IgD-negative memory B cell (primary cell): ENCODE data around the gene TNFAIP8L3. TPM values are rescaled to one million over a fixed set of nuclear protein-coding genes. Genes with fewer than 3 reads are reported as not detected.

Experiments
- H3K27ac Mint-ChIP-seq, 3 donors: one replicate each; pipeline ENCODE4 v1.8.0; 2020 to 2022; ENCODE audit warnings: mild to moderate bottlenecking in 3 of 3, mixed read lengths in 3 of 3, moderate library complexity in 1 of 3
- H3K27me3 Mint-ChIP-seq: one replicate; pipeline ENCODE4 v1.8.0; 2021; ENCODE audit warnings: mixed read lengths
- H3K36me3 Mint-ChIP-seq: one replicate; pipeline ENCODE4 v1.8.0; 2020; ENCODE audit warnings: mild to moderate bottlenecking, mixed read lengths
- H3K4me1 Mint-ChIP-seq, 3 donors: one replicate each; pipeline ENCODE4 v1.8.0; 2020 to 2022; ENCODE audit warnings: mixed read lengths in 3 of 3, mild to moderate bottlenecking in 1 of 3
- H3K4me3 Mint-ChIP-seq, 4 donors: one replicate each; pipeline ENCODE4 v1.8.0; 2020 to 2022; ENCODE audit warnings: mild to moderate bottlenecking in 4 of 4, mixed read lengths in 4 of 4, moderate library complexity in 3 of 4
- H3K9me3 Mint-ChIP-seq, 3 donors: one replicate each; pipeline ENCODE4 v1.8.0; 2020 to 2021; ENCODE audit warnings: mixed read lengths in 3 of 3, mild to moderate bottlenecking in 1 of 3
- polyA plus RNA-seq: library from polyadenylated mRNA; unstranded; fragments of 300-500 nt; fragmentation: Illumina TruSeq; gene quantifications from one replicate; pipeline ENCODE4 v1.2.3, GENCODE V29; 2021

TNFAIP8L3 gene
- polyA plus RNA-seq, 1 donor from 2014 or later: not detected

DNA sequence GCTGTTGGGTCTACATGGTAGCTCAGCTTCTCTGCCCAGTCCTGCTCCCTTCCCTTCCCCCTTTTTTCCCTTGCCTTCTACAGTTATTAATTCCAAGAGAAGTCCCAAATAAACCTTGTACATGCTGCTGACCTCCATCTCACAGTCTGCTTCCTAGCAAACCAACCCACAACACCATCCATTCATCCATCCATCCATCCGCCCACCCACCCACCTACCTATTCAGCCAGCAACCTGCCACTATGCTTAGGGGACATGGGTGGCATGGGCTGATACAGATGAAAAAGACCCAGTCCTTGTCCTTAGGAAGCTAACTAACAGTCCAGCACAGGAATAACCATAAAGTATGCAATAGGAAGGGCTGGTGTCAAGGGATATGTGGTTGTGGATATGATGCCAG, 5.7 kb downstream of the TNFAIP8L3 start:
- Mint-ChIP-seq H3K9me3 (peaks cover 0 to 5% (median 0%) of the 10 kb centered on the region in 3 donors), H3K27me3 (peaks cover 41% of the 10 kb centered on the region), H3K4me3 (no peak overlapping the region), H3K27ac (no peak overlapping the region), H3K4me1 (peaks cover 0 to 2% (median 1%) of the 10 kb centered on the region in 3 donors), H3K36me3 (no peaks in the 10 kb centered on the region)

DNA sequence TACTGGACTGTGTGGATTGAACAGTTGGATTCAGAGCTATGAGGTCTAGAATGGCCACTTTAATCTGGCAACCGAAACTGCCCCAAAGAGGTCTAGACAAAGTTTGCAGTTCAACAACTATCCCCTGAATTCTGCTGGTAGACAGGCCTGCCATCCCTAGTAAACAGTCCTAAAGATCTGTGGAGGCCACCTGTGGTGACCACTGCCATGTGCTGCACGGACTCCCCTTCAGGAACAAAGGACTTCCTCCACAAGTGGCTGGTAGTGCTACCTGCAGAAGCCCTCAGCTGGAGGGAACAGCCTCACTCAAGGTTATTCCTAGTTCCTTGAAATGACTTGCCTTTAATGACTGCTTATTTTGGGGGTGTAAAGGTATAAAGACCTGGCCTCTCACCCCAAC, 6.1 kb downstream of the TNFAIP8L3 start:
- Mint-ChIP-seq H3K27me3 (peaks cover 38% of the 10 kb centered on the region), H3K4me3 (no peak overlapping the region), H3K27ac (no peak overlapping the region), H3K9me3 (peaks cover 0 to 5% (median 0%) of the 10 kb centered on the region in 3 donors), H3K36me3 (no peaks in the 10 kb centered on the region), H3K4me1 (peaks cover 0 to 1% (median under 1%) of the 10 kb centered on the region in 3 donors)

DNA sequence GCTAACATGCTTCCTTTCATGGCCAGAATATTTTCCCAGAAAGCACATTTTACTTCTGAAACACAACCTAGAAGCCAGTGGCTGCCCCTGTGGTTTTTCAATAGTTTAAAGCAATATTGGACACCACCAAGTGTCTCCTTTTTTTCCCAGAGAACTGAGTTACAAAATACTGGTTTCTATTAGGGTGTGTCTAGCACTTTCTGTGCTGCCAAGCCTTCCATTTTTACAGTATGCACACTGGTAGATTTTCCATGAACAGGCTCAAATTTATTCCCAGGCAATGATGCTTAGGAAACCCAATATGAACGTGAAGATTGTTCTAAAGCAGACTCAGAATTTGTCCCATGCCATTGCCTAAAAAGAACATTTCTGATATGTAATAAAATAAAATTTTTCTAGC, 7.2 kb downstream of the TNFAIP8L3 start:
- Mint-ChIP-seq H3K27ac (no peak overlapping the region), H3K36me3 (no peaks in the 10 kb centered on the region), H3K27me3 (peaks cover 28% of the 10 kb centered on the region), H3K4me1 (peaks cover 0 to 1% (median 0%) of the 10 kb centered on the region in 3 donors), H3K4me3 (no peak overlapping the region), H3K9me3 (peaks cover 0 to 5% (median 0%) of the 10 kb centered on the region in 3 donors)

GRCh38 chr15:51086409-51086808, 8.3 kb downstream of the TNFAIP8L3 start:
- peaks cover 0 to 1% (median 0%) of the 10 kb centered on the region in 3 donors for H3K4me1 Mint-ChIP-seq
- H3K9me3 Mint-ChIP-seq: peaks cover 0 to 5% (median 0%) of the 10 kb centered on the region in 3 donors
- no peak overlapping the region for H3K27ac Mint-ChIP-seq
- no peak overlapping the region for H3K4me3 Mint-ChIP-seq
- no peaks in the 10 kb centered on the region for H3K36me3 Mint-ChIP-seq
- H3K27me3 Mint-ChIP-seq: peaks cover 20% of the 10 kb centered on the region

- Mint-ChIP-seq H3K4me1 (peaks cover 0 to 1% (median 0%) of the 10 kb centered on the region in 3 donors), H3K9me3 (peaks cover 0 to 4% (median 0%) of the 10 kb centered on the region in 3 donors), H3K36me3 (no peaks in the 10 kb centered on the region), H3K27me3 (peaks cover 18% of the 10 kb centered on the region), H3K27ac (no peak overlapping the region), H3K4me3 (no peak overlapping the region)
These were observed 8.9 kb downstream of the TNFAIP8L3 start for GRCh38 chr15:51085764-51086163.

- Mint-ChIP-seq H3K9me3 (peaks cover 0 to 1% (median 0%) of the 10 kb centered on the region in 3 donors), H3K36me3 (no peaks in the 10 kb centered on the region), H3K27ac (no peak overlapping the region), H3K4me1 (peaks cover 0 to 4% (median 0%) of the 10 kb centered on the region in 3 donors), H3K4me3 (no peak overlapping the region), H3K27me3 (peaks cover 5% of the 10 kb centered on the region)
These were observed 11.0 kb downstream of the TNFAIP8L3 start for GRCh38 chr15:51083641-51084166.

DNA sequence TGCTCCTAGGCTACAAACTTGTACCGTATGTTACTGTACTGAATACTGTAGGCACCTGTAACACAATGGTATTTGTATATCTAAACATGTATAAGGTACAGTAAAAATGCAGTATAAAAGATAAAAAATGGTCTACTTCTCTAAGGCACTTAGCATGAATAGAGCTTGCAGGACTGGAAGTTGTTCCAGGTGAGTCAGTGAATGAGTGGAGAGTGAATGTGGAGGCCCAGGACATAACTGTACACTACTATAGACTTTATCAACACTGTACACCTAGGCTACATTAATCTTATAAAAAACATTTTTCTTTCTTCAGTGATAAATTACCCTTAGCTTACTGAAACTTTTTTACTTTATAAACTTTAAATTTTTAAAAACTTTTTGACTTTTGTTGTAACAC, 12.5 kb downstream of the TNFAIP8L3 start:
- H3K27me3 Mint-ChIP-seq: peaks cover 4% of the 10 kb centered on the region
- H3K4me1 Mint-ChIP-seq: peaks cover 0 to 8% (median 0%) of the 10 kb centered on the region in 3 donors
- H3K36me3 Mint-ChIP-seq: no peaks in the 10 kb centered on the region
- H3K4me3 Mint-ChIP-seq: no peak overlapping the region
- H3K9me3 Mint-ChIP-seq: peaks cover 0 to 1% (median 0%) of the 10 kb centered on the region in 3 donors
- H3K27ac Mint-ChIP-seq: no peak overlapping the region

GRCh38 chr15:51080286-51080685, 14.4 kb downstream of the TNFAIP8L3 start:
- peaks cover 0 to 2% (median 0%) of the 10 kb centered on the region in 3 donors for H3K9me3 Mint-ChIP-seq
- H3K27me3 Mint-ChIP-seq: peaks cover 2% of the 10 kb centered on the region
- H3K4me1 Mint-ChIP-seq: peaks cover 0 to 10% (median 3%) of the 10 kb centered on the region in 3 donors
- no peak overlapping the region for H3K27ac Mint-ChIP-seq
- H3K4me3 Mint-ChIP-seq: peak overlapping the region in 1 of 4 donors; percentile 24
- H3K36me3 Mint-ChIP-seq: no peaks in the 10 kb centered on the region

GRCh38 chr15:51079226-51079625, 15.5 kb downstream of the TNFAIP8L3 start:
- H3K27ac Mint-ChIP-seq: no peak overlapping the region
- H3K4me1 Mint-ChIP-seq: peaks cover 0 to 10% (median 3%) of the 10 kb centered on the region in 3 donors
- H3K4me3 Mint-ChIP-seq: peak overlapping the region in 1 of 4 donors; percentile 67
- no peaks in the 10 kb centered on the region for H3K36me3 Mint-ChIP-seq
- peaks cover 0 to 2% (median 0%) of the 10 kb centered on the region in 3 donors for H3K9me3 Mint-ChIP-seq
- peaks cover 2% of the 10 kb centered on the region for H3K27me3 Mint-ChIP-seq

DNA sequence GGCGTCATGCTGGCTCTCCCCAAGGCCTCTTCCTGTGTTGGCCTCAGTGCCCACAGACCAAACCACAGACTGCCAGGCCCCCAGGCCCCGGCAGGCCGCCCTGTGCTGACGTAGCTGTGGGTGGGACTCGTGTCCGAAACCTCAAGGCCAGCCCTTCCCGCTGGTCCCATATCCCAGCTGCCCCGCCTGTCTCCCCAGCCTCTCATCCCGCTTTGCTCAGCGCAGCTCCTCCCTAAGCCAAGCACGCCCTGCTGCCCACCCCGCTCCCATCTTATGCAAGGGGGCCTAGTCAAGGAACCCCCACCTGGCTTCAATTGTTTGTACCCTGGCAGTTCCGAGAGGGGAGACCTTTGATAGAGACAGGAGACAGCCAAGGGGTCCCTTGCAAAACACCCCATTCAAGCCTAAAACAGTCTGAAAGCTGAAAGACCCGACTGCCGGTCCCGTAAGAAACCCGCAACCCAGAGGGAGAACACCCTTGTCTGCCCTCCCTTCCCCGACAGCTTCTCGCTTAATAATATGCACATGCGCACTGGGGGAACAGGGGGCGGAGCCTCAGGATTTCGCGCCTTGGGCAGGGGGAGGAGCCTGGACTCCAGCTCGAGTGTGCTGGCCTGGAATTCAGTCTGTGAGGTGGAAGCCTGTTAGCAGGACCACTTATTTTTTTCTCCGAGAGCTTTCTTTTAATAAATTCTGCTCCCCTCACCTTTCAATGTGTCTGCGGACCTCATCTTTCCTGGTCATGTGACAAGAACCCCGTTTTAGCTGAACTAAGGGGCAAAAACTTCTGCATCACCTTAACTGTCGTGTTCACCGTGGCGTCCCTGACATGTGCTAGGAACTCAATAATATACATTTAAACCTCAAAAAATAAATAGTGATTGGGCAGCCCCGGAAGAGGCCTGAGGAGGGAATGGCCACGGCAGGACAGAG, 17.2 kb downstream of the TNFAIP8L3 start:
- peaks cover 0 to 10% (median 3%) of the 10 kb centered on the region in 3 donors for H3K4me1 Mint-ChIP-seq
- H3K27ac Mint-ChIP-seq: peak overlapping the region in 1 of 3 donors; percentile 64
- peaks cover 0 to 2% (median 0%) of the 10 kb centered on the region in 3 donors for H3K9me3 Mint-ChIP-seq
- H3K36me3 Mint-ChIP-seq: no peaks in the 10 kb centered on the region
- peak overlapping the region; percentile 67 to 96 (median 82) for H3K4me3 Mint-ChIP-seq
- peaks cover 2% of the 10 kb centered on the region for H3K27me3 Mint-ChIP-seq

- Mint-ChIP-seq H3K9me3 (peaks cover 0 to 2% (median 0%) of the 10 kb centered on the region in 3 donors), H3K36me3 (no peaks in the 10 kb centered on the region), H3K27ac (peak overlapping the region in 1 of 3 donors; percentile 64), H3K4me3 (peak overlapping the region; percentile 67 to 96 (median 82)), H3K4me1 (peaks cover 0 to 10% (median 3%) of the 10 kb centered on the region in 3 donors), H3K27me3 (peaks cover 2% of the 10 kb centered on the region)
These were observed 18.0 kb downstream of the TNFAIP8L3 start for GRCh38 chr15:51076524-51077220.

GRCh38 chr15:51075826-51076523, 18.7 kb downstream of the TNFAIP8L3 start:
- Mint-ChIP-seq H3K27ac (peak overlapping the region in 1 of 3 donors; percentile 56), H3K36me3 (no peaks in the 10 kb centered on the region), H3K4me1 (peaks cover 0 to 10% (median 5%) of the 10 kb centered on the region in 3 donors), H3K4me3 (peak overlapping the region in 1 of 4 donors; percentile 42), H3K27me3 (peaks cover 2% of the 10 kb centered on the region), H3K9me3 (peaks cover 0 to 2% (median 0%) of the 10 kb centered on the region in 3 donors)

- H3K9me3 Mint-ChIP-seq: peaks cover 0 to 2% (median 0%) of the 10 kb centered on the region in 3 donors
- H3K4me1 Mint-ChIP-seq: peaks cover 0 to 10% (median 5%) of the 10 kb centered on the region in 3 donors
- H3K4me3 Mint-ChIP-seq: no peak overlapping the region
- no peak overlapping the region for H3K27ac Mint-ChIP-seq
- no peaks in the 10 kb centered on the region for H3K36me3 Mint-ChIP-seq
- peaks cover 2% of the 10 kb centered on the region for H3K27me3 Mint-ChIP-seq
These were observed 19.3 kb downstream of the TNFAIP8L3 start for GRCh38 chr15:51075364-51075763.

GRCh38 chr15:51074926-51075325, 19.8 kb downstream of the TNFAIP8L3 start:
- peaks cover 2% of the 10 kb centered on the region for H3K27me3 Mint-ChIP-seq
- H3K9me3 Mint-ChIP-seq: peaks cover 0 to 2% (median 0%) of the 10 kb centered on the region in 3 donors
- peaks cover 0 to 8% (median 5%) of the 10 kb centered on the region in 3 donors for H3K4me1 Mint-ChIP-seq
- H3K36me3 Mint-ChIP-seq: no peaks in the 10 kb centered on the region
- H3K4me3 Mint-ChIP-seq: no peak overlapping the region
- H3K27ac Mint-ChIP-seq: no peak overlapping the region
